NCI-H510A treated with DMSO at 0.1 percent for 48 hours (cell line): ENCODE measurements around the gene ZNF425.
A peak's percentile ranks its signal among the peaks of the same experiment; 100 is the strongest.
"Not testable (repeated sequence)": the region's sequence is repeated elsewhere in the genome, so short reads cannot be mapped to it uniquely, and the experiment has no call there.

ENCODE experiments used
- DNase-seq: peaks from one replicate; lab custom pipeline; 2025; lab: John Stamatoyannopoulos, UW

Gene ZNF425, protein sequence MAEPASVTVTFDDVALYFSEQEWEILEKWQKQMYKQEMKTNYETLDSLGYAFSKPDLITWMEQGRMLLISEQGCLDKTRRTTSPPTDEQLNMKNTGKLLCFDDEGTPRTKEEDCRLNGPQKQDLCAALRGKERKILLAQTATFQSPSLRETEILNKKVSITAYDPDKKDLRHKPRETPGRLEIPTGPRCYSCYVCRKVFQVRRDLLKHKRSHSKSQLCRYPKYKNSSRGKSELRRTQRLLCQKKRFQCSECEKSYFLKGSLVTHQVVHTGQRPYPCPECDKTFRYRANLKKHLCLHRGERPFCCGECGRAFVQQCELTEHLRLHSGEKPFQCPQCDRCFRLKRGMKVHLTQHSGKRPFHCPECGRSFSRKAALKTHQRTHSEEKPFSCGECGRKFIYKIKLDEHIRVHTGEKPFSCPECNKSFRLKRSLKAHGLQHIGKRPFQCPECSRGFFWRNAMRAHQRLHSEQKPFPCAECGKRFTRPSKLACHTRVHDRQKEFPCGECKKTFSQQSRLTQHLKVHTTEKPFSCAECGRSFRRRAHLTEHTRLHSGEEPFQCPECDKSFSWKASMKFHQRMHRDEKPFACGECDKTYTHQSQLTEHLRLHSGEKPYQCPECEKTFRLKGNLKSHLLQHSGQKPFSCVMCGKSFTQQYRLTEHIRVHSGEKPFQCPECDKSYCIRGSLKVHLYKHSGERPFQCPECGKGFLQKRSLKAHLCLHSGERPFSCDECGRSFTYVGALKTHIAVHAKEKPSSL

DNA sequence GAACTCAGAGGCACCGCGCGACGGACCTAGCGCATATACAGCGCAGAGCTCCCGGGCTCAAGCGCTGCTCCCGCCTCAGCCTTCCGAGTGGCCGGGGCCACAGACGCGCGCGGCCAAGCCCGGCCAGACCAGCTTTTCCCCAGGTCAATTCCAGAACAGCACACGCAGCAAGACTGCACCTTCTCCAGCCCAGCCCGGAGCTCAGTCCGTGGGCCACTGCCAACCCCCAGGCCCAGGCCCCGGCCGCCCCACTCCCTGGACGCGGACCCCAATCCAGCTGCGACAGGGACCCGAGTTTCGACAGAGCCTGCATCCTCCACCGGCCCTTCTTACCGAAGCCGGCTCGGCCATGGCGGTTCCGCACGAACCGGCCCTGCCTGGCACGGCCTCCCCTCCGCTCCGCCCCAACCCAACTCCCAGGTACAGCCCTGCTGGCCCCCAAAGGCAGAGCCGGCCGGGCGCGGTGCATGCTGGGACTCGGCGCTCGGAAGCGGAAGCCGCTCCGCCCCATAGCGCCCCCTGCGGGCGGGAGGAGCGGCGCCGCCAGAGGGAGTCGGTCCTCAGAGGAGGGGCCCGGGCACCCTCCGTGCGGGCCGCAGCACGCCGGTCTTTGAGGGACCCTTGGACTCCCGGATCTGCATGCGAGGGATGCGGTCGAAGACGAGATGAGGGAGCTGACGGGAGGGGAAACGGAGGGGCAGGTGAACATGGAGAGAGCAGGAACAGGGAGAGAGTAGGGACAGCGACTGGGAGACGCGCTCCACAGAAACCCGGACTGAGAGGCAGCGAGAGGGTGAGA is at the start of gene ZNF425:
Gene ZNF425, minus strand, starts transcription at position 462 of the 799 bp plus-strand sequence. Its CDS starts 111 bp downstream, at position 351.
- DNase-seq, result peak; percentile 65

DNA sequence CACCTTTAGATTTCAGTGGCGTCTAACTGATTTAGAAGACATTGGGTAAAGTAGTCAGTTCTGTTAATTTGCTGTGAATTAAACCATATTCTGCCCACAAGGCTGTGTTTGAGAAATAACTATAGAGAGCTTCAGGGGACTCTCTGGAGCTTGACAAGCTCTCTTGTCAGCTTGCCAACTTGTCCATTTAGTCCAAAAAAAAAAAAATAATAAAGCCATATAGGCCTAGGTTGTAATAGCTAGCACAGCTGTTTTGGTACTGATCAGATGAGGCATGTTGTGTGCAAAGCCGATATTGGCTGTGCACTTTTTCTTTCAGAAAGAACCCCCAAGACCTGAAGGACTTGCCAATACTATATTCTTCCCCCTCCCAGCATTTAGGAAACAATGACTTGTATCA is 49.0 kb upstream of the ZNF425 start:
- no peak for DNase-seq

DNA sequence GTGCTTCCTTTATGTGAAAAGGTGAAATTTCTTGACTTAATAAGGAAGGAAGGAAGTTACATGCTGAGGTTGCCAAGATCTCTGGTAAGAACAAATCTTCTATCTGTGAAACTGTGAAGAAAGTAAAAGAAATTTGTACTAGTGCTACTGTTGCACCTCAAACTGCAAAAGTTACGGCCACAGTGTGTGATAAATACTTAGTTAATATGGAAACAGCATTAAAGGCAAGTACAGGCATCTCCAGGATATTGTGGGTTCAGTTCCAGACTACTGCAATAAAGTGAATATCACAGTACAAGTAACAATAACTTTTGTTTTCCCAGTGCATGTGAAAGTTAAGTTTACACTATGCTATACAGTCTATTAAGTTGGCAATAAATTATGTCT is 46.4 kb upstream of the ZNF425 start:
- DNase-seq, result no peak

DNA sequence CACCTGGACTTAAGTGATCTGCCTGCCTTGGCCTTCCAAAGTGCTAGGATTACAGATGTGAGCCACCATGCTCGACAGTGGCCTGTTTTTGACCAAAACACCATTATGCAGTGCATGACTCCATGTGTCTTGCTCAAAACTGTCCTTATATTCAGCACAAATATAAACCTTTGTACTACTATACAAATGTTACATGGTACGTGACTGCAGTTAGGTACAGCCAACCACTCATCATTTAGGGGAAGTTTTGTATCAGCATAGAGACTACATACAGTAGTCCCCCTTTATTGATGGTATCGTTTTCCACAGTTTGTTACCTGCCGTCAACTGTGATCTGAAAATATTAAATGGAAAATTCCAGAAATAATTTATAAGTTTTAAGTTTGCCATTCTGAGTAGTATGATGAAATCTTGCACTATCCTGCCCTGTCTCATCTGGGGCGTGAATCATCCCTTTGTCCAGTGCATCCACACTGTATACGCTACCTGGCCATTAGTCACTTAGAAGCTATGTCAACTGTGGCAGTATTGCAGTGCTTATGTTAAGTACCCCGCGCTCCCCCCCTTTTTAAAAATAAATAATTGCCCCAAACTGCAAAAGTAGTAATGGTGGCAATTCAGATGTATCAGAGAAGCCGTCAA is 45.9 kb upstream of the ZNF425 start:
- DNase-seq, result no peak

DNA sequence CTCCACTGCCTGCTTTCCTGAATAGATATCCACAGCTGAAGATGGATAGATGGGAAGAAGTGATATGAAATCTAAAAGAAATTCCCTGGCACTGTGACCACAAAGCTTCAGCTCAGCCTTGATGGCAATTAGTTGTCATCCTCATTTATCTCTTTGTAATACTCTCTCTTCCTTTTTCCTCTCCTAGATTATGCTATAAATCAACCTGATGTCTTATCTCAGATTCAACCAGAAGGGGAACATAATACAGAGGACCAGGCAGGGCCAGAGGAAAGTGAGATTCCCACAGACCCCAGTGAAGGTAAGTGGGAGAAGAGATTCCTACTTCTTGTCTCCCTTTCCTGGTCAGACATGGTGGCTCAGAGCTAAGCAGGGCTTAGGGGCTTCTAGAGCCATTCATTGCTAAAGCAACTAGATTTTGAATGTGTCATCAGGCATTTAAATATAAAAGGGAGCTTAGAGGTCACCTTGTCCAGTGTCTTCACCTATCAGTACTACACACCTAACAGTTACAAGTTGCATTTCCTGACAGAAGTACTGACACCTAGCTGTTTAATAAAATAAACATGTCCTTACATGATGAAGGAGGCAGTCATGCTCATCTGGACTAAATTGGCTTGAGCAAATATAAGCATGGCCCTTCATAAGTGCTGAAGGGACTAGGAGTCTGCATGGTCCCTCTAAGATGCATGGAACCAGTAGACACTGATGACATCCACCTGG is 40.7 kb upstream of the ZNF425 start:
- DNase-seq, result no peak

DNA sequence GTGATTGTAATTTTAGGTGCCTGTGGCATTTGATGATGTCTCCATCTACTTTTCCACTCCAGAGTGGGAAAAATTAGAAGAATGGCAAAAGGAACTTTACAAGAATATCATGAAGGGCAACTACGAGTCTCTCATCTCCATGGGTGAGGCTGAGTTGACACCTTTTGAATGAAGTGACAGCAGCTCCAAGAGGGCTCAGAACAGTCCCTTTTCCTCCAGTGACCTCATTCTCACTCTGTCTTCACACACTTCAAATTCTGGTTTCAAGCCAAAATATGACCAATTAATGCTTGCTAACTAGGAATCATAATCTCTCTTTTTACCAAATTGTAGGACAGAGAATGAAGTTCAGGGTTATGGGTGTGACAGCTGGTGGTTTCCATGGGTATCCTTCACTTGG is 40.0 kb upstream of the ZNF425 start:
- DNase-seq, result no peak

DNA sequence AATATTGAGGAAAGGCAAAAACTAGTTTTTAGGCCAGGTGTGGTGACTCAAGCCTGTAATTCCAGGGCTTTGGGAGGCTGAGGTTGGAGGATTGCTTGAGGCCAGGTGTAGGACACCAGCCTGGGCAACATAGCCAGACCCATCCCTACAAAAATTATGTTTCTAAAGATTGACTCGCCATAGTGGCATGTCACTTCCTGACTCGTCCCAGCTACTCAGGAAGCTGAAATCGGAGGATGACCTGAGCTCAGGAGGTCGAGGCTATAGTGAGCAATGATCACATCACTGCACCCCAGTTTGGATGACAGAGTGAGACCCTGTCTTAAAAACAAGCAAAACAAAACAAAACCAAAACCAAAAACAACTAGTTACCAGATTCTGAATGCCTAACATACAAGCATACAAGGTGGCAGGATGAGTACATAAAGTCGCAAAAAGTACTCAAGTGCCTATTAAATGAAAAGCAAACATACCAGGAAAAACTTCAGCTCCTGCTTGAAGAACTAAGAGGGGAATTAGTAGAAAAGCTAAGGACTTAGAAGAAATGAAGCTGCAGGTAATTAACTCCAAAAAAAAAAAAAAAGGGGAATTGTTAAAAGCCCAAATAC is 35.2 kb upstream of the ZNF425 start:
- no peak for DNase-seq

DNA sequence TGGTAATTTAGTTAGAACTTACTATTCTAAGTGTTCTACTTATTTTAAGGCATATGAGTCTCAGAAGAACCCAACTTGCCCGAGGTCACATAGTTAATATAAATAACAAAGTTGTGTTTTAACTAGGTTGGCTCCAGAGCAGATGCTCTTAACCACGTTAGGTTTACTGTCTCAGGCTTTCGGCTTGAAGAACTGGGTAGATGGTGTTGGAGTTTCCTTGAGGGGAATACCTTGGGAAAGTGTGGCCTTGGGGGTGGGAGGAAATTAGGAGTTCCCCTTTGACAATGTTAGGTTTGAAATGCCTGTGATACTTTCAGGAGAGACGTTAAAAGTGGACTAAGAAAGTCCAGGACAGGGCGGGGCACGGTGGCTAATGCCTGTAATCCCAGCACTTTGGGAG is 30.8 kb upstream of the ZNF425 start:
- DNase-seq, result no peak

DNA sequence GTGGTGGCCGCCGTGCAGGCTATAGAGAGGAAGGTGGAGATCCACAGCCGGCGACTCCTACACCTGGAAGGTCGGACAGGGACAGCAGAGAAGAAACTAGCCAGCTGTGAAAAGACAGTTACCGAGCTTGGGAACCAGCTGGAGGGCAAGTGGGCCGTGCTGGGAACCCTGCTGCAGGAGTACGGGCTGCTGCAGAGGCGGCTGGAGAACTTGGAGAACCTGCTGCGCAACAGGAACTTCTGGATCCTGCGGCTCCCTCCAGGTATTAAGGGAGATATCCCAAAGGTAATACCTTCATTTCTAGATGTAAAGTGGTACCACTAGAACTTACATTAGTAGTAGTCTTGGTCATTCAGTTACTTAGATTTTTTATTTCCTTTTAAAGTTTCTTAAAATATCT is 27.9 kb upstream of the ZNF425 start:
- no peak for DNase-seq

DNA sequence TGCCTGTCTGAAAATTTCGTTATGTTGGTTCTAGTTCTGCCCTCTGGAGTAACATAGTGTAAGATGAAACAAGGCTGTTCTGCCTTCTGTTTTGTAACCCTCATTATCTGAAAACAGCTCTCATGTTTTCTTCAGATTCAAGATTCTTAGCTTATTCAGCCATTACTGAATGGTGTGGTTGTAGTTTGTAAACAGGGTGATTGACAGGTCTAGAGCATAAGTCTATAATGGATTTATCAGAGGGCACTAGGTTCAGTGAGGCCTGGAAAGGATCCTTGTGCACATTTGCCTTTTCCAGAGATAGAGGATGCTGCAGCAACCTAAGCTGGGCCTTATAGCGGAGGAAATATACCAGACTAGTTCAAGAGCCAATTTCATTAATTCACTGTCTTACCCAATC is 27.2 kb upstream of the ZNF425 start:
- no peak for DNase-seq

DNA sequence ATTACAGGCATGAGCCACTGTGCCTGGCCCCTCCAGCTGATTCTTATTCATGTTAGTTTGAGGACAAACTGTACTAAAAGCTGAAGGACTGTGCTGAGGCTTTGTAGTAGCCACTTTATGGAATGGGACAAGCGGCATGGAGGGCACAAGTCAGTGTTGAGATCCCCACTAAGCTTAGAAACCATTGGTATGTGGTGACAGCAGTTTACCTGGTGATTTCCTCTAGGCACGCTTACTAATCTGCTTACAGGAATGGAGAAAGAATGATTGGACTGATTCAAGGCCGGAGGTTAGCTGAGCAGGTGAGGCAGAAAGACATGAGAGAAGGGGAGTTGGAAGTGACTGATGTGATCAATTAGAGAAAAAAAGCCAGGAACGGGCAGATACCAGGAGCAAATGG is 24.9 kb upstream of the ZNF425 start:
- no peak for DNase-seq

DNA sequence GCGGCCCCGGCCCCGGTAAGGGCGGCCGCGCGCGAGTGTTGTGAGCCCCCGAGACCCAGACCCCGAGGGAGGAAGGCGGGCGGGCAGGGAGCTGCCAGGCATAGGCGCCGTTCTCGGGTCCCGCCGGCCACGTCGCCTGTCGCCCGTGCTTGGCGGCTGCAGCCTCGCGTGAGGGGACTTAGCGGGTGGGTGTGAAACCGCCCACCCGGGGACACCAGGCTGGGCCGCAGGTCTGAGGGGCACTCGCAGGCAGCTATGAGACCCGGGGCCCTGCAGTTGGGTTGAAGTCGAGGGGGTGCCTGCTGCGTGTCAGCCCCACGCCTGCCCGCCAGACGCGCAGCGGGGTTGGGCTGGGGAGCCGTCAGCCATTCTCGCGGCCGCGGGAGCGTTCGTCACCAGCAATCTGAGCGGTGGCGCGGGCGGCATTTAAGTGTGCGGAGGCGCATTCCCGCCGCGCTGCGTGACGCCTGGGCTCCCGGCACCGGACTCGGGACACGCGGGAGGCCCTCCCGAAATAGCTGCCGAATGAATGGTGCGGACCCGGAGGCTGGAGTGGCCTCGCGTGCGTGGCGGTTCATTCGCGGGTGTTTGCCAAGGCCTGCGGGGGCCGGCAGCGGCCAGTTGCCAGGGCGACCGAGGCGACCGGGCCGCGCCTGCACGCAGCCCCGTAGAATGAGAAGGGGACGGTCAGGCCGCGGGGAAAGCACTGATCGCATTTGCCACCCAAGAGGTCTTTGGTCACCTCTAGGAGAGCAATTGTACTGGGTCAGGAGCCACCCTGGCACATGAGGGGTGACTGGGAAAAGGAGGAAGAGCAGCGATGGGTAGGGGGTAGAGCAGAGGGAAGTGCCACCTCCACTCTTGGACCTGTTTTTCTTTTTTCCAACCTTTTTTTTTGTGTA is 21.9 kb upstream of the ZNF425 start:
- DNase-seq, result no peak

DNA sequence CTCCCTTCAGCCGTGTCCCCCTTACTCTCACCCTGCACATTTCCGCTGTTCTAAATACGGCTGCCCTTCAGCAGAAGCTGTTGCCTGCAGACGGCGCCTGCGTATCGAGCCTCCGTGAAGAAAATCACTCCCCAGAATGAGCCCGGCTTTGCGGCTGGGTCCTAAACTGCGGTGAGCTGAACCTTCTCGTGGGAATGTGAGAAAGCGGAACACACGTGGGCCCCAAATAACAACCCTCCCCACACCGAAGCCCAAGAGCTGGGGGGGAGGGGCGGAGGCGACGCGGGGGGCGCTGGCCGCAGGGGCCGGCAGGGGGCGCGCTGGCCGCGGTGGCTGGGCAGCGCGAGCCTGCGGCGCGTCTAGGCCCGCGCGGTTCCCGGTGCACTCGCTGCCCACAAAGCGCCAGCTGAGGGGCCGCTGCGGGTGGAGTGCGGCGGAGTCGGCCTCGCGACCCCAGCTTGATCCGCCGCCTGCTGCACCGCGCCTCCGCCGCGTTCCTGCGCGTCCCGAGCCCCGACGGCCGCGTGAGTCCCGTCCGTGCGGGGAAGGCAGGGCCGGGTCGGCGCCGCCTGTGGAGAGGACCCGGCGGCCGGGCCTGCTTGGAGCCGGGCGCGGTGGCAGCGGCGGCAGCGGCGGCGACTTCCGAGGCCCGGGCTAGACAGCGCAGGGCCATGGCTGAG is 21.1 kb upstream of the ZNF425 start, which contains the start of gene ZNF398:
Gene ZNF398, plus strand, starts transcription at position 382 of the 680 bp plus-strand sequence. Its CDS starts 290 bp downstream, at position 672.
- DNase-seq, result peak; percentile 65

DNA sequence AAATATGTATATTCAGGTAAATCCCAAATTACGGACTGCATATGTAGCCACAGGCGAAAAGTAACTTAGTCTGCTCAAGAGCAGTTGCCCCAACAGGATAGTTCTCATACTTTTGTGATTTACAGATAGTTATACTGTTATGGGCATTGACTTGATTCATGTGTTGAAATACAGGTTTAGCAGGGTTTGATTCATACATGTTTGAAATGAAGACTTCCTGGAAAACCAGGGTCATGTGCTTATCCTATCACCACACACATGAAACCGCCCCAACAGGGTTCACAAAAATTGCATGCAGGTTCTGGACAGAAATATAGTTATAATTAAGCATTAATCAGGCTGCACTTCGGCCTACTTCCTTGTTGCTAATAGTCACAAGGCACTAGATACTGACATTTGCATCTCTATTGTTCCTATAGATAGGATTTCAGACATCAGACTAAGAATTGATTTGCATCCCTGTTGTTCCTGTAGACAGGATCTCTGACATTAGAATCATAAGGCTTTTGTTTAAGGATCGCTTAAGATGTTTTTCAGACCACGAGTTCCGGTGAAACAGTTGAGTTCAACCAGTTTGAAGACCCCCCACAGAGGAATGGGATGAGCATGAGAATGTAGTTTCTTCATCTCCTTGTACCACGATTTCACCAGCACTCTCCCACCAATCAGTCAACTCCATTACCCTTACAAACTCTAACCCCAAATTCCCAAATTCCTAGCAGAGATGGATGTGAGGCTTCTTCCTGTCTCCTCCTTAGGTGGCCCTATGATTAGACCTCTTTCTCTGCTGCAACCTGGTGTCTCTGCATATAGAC is 19.1 kb upstream of the ZNF425 start:
- DNase-seq, result no peak

DNA sequence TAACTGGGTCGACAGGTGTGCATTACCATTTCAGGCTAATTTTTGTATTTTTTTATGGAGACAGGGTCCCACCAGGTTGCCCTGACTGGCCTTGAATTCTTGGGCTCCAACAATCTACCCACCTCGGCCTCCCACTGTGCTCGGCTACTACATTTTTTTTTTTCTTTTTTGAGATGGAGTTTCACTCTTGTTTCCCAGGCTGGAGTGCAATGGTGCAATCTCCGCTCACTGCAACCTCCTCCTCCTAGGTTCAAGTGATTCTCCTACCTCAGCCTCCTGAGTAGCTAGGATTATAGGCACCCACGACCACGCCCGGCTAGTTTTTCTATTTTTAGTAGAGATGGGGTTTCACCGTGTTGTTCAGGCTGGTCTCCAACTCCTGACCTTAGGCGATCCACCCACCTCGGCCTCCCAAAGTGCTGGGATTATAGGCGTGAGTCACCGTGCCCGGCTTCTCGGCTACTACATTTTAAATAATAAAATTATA is 18.4 kb upstream of the ZNF425 start:
- DNase-seq, result not testable (repeated sequence)

DNA sequence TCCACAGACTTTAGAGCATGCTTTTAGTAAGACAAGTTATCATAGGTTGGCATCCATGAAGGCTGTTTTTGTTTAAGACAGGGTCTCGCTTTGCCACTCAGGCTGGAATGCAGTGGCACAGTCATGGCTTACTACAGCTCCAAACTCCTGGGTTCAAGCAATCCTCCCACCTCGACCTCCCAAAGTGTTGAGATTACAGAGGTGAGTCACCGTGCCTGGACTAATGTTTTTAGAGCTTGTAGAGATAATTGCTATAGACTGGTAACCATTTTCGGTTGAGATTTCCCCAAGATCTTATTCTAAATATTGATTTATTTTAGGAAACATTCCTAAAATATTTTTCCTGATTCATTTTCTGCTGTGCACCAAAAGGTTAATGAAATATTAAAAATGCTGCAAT is 15.8 kb upstream of the ZNF425 start:
- DNase-seq, result no peak

DNA sequence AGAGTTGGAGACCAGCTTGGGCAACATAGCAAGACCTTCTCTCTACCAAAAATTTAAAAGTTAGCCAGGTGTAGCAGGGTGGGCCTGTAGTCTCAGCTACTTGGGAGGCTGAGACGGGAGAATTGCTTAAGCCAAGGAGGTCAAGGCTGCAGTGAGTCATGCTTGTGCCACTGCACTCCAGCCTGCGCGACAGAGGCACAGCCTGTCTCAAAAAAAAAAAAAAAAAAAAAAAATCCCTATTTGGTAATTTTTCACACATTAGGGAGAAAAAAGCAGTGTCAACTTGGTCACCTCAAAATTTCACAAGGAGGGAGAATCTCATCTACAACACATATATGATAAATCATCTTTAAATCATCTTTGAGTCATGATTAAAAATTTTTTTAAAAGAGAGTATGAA is 14.7 kb upstream of the ZNF425 start:
- no peak for DNase-seq

DNA sequence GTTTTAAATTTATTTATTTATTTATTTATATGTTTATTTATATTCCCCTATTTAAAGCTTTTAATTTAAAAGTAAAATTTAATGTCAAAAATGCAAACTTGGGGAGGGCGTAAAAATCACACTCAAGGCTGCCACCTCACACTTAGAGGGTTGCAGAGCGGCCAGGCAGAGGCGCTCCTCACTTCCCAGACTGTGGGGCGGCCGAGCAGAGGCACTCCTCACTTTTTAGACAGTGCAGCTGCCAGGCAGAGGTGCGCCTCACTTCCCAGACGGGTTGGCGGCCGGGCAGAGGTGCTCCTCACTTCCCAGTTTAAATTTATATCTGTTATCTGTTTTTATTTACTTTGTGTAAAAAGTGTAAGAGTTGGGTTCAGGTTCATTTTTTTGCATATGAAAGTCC is 10.0 kb upstream of the ZNF425 start:
- DNase-seq, result no peak
